K562 (cell line): ENCODE results near the gene SIGLEC7.
A peak's percentile ranks its signal among the peaks of the same experiment; 100 is the strongest.

ENCODE experiments used
- CLOCK ChIP-seq: fragments of 250-450 bp; sonication (Bioruptor Pico); IDR thresholded peaks from 2 replicates; pipeline ENCODE4 v1.4.0; 2020; ENCODE audit warnings: mild to moderate bottlenecking, moderate library complexity, borderline replicate concordance
- CTBP1 ChIP-seq: fragments of 450-650 bp; IDR thresholded peaks from 2 replicates; pipeline ENCODE4 v1.6.1; 2016; ENCODE audit warnings: borderline replicate concordance
- CTCF ChIP-seq, 3 experiments: IDR thresholded peaks in 2 of 3; conservative IDR thresholded peaks in 1 of 3; 2 replicates each; pipeline ENCODE4 v1.5.1; 2011 to 2012; ENCODE audit warnings: low read length in 3 of 3, mild to moderate bottlenecking in 3 of 3, control low read depth in 2 of 3, improper control_type of control experiment in 1 of 3, inconsistent platforms in 1 of 3, low read depth in 1 of 3, mixed read lengths in 1 of 3, moderate library complexity in 1 of 3; ENCODE audit not compliant: insufficient read depth in 2 of 3
- E2F6 ChIP-seq, 2 experiments: IDR thresholded peaks; 2 replicates each; pipeline ENCODE4 v1.6.1; 2011; ENCODE audit warnings: borderline replicate concordance in 1 of 2, control low read depth in 1 of 2, low read depth in 1 of 2, low read length in 1 of 2, mild to moderate bottlenecking in 1 of 2, mixed read lengths in 1 of 2, moderate library complexity in 1 of 2; ENCODE audit not compliant: insufficient read depth in 1 of 2, insufficient read length in 1 of 2, poor library complexity in 1 of 2, severe bottlenecking in 1 of 2; ENCODE audit errors: extremely low read depth in 1 of 2
- ETV1 ChIP-seq: fragments of 450-650 bp; conservative IDR thresholded peaks from 2 replicates; pipeline ENCODE4 v1.6.1; 2016; ENCODE audit warnings: missing genetic modification characterization, control low read depth, low read depth, missing compliant biosample characterization
- KDM1A ChIP-seq, 2 experiments: fragments of 450-650 bp; IDR thresholded peaks; 2 replicates each; pipeline ENCODE4 v1.6.1; 2016; ENCODE audit warnings: mild to moderate bottlenecking in 2 of 2
- KDM4B ChIP-seq, 2 experiments: fragments of 450-650 bp in 1 of 2; sonication (generic) in 1 of 2; IDR thresholded peaks; 2 replicates each; pipeline ENCODE4 v1.6.1; 2016 to 2017; ENCODE audit warnings: borderline replicate concordance in 2 of 2, antibody characterized with exemption in 1 of 2, low read depth in 1 of 2, mild to moderate bottlenecking in 1 of 2
- MAZ ChIP-seq, 2 experiments: fragments of 450-650 bp in 1 of 2; sonication (generic) in 1 of 2; formaldehyde crosslinking; IDR thresholded peaks in 1 of 2; conservative IDR thresholded peaks in 1 of 2; 2 replicates each; pipeline versions ENCODE4 v1.4.0 to v1.5.0; 2020; ENCODE audit warnings: mild to moderate bottlenecking in 1 of 2, missing genetic modification reagents in 1 of 2
- RAD51 ChIP-seq: fragments of 450-650 bp; IDR thresholded peaks from 2 replicates; pipeline ENCODE4 v1.7.1; 2016; ENCODE audit warnings: low read depth, mild to moderate bottlenecking, borderline replicate concordance
- RBBP5 ChIP-seq: fragments of 200-600 bp; sonication (generic); IDR thresholded peaks from 2 replicates; pipeline ENCODE4 v1.6.1; 2012; ENCODE audit warnings: borderline replicate concordance, mild to moderate bottlenecking, low read length, control low read depth, inconsistent platforms; ENCODE audit not compliant: insufficient read depth, poor library complexity, severe bottlenecking
- SREBF1 ChIP-seq: fragments of 150-350 bp; IDR thresholded peaks from 2 replicates; pipeline ENCODE4 v1.6.1; 2014; ENCODE audit warnings: antibody characterized with exemption, low read depth, low read length, borderline replicate concordance
- ZNF133 ChIP-seq: fragments of 250-450 bp; sonication (Bioruptor Pico); IDR thresholded peaks from 2 replicates; pipeline ENCODE4 v1.4.0; 2020; ENCODE audit warnings: mild to moderate bottlenecking

- peak; percentile 25; the same call in 1 of the 2 replicates for TF ChIP-seq RAD51
- TF ChIP-seq CTCF (IDR thresholded peaks at IDR 0.05 in 2 of 3, conservative IDR thresholded peaks at IDR 0.05 in 1 of 3; ENCODE audit: insufficient read depth in 2 of 3, low read depth in 1 of 3, low read length in 3 of 3), result no peak
- no peak for TF ChIP-seq ZNF133
- peak in 1 of 2 experiments; percentile 58; a peak in 1 of 4 replicates for TF ChIP-seq MAZ (CRISPR knock-in tag; conservative IDR thresholded peaks at IDR 0.05 in 1 of 2, IDR thresholded peaks at IDR 0.05 in 1 of 2)
- no peak for TF ChIP-seq SREBF1
- TF ChIP-seq KDM1A (IDR thresholded peaks at IDR 0.05), result no peak
- TF ChIP-seq ETV1, result no peak
- no peak for TF ChIP-seq E2F6 (IDR thresholded peaks at IDR 0.05; ENCODE audit: borderline replicate concordance in 1 of 2, extremely low read depth in 1 of 2, insufficient read depth in 1 of 2, insufficient read length in 1 of 2, low read depth in 1 of 2, low read length in 1 of 2, poor library complexity in 1 of 2, severe bottlenecking in 1 of 2)
- no peak for TF ChIP-seq RBBP5
- TF ChIP-seq CTBP1, result peak; percentile 76
- TF ChIP-seq KDM4B (IDR thresholded peaks at IDR 0.05; ENCODE audit: borderline replicate concordance in 2 of 2, low read depth in 1 of 2), result no peak
- TF ChIP-seq CLOCK (CRISPR knock-in tag), result no peak
These were observed 24.9 kb downstream of the SIGLEC7 start for GRCh38 chr19:51166846-51167490.
